ENCODE results near the gene OR12D1.
"Not testable (repeated sequence)": the region's sequence is repeated elsewhere in the genome, so short reads cannot be mapped to it uniquely, and the experiment has no call there.

Gene OR12D1

GRCh38 chr6:29414588-29414987, at the start of gene OR12D1:
Gene OR12D1, plus strand, starts transcription at chr6:29414928.
- DNase-seq: no peak

- no peak for DNase-seq
Observed at GRCh38 chr6:29368765-29369164, 46.0 kb upstream of the OR12D1 start, which contains the start of gene OR5V1. Gene OR5V1, minus strand, starts transcription at chr6:29368865. Its CDS starts 12,670 bp downstream, at chr6:29356195.

- DNase-seq: no peak
Observed at GRCh38 chr6:29375191-29375590, 39.5 kb upstream of the OR12D1 start, which contains the start of gene OR12D3. Gene OR12D3, minus strand, starts transcription at chr6:29375291. Its CDS starts 4 bp downstream, at chr6:29375287.

- no peak for DNase-seq
Observed at GRCh38 chr6:29376003-29376402, 38.7 kb upstream of the OR12D1 start.

- no peak for DNase-seq
Observed at GRCh38 chr6:29388533-29388932, 26.2 kb upstream of the OR12D1 start.

GRCh38 chr6:29395331-29395730, 19.4 kb upstream of the OR12D1 start, which contains the start of gene OR12D2:
Gene OR12D2, plus strand, starts transcription at chr6:29395631. Its CDS starts 1,069 bp downstream, at chr6:29396700.
- no peak for DNase-seq

GRCh38 chr6:29399525-29399924, 15.2 kb upstream of the OR12D1 start:
- no peak for DNase-seq

GRCh38 chr6:29403801-29404200, 10.9 kb upstream of the OR12D1 start:
- no peak for DNase-seq

- DNase-seq: no peak
Observed at GRCh38 chr6:29419516-29419915, 4.8 kb downstream of the OR12D1 start.

GRCh38 chr6:29424168-29424567, 9.4 kb downstream of the OR12D1 start:
- DNase-seq: no peak

- no peak for DNase-seq
Observed at GRCh38 chr6:29424575-29424974, 9.8 kb downstream of the OR12D1 start.

GRCh38 chr6:29425075-29425474, 10.3 kb downstream of the OR12D1 start:
- DNase-seq: no peak

GRCh38 chr6:29426654-29427053, 11.9 kb downstream of the OR12D1 start:
- no peak for DNase-seq

- DNase-seq: not testable (repeated sequence)
Observed at GRCh38 chr6:29436730-29437129, 22.0 kb downstream of the OR12D1 start.

GRCh38 chr6:29439006-29439405, 24.3 kb downstream of the OR12D1 start, which contains the start of gene OR10C1:
Gene OR10C1, plus strand, starts transcription at chr6:29439306. Its CDS starts 710 bp downstream, at chr6:29440016.
- no peak for DNase-seq

- DNase-seq: no peak
Observed at GRCh38 chr6:29442719-29443118, 28.0 kb downstream of the OR12D1 start.

- DNase-seq: not testable (repeated sequence)
Observed at GRCh38 chr6:29444031-29444430, 29.3 kb downstream of the OR12D1 start.

- DNase-seq: no peak
Observed at GRCh38 chr6:29447670-29448069, 32.9 kb downstream of the OR12D1 start.

- no peak for DNase-seq
Observed at GRCh38 chr6:29451471-29452193, 36.9 kb downstream of the OR12D1 start.

GRCh38 chr6:29456971-29457370, 42.2 kb downstream of the OR12D1 start, which contains the start of the genes OR11A1 and OR2H1:
Gene OR11A1, minus strand, starts transcription at chr6:29457071. Its CDS starts 29,430 bp downstream, at chr6:29427641.
Gene OR2H1, plus strand, starts transcription at chr6:29457155. Its CDS starts 4,615 bp downstream, at chr6:29461770.
- DNase-seq: no peak

GRCh38 chr6:29461021-29461814, 46.5 kb downstream of the OR12D1 start:
- DNase-seq: no peak

- no peak for DNase-seq
Observed at GRCh38 chr6:29462022-29462421, 47.3 kb downstream of the OR12D1 start.

- no peak for DNase-seq
Observed at GRCh38 chr6:29465279-29465678, 50.6 kb downstream of the OR12D1 start.

- no peak for DNase-seq
Observed at GRCh38 chr6:29465801-29466200, 51.1 kb downstream of the OR12D1 start.
